B cell (primary cell): Measurements from ENCODE around the gene KLHL22. TPM values are rescaled to one million over a fixed set of nuclear protein-coding genes. Genes with fewer than 3 reads are reported as not detected.
"Not testable (repeated sequence)": the region's sequence is repeated elsewhere in the genome, so short reads cannot be mapped to it uniquely, and the experiment has no call there.

Source experiments
- ATAC-seq: fragments of 200-7000 bp; cut with Tn5 transposase; one replicate; pipeline ENCODE4 v1.10.0; 2021; ENCODE audit warnings: low read depth, mild to moderate bottlenecking, moderate number of reproducible peaks, moderate library complexity
- CTCF ChIA-PET: fragments of 350-600 bp; sonication (Branson Sonifier 250); formaldehyde crosslinking; loops from one replicate; lab custom pipeline; 2021; ENCODE audit warnings: antibody characterized with exemption, inconsistent platforms; lab: Charles Lee
- POLR2A ChIA-PET: fragments of 350-600 bp; sonication (Branson Sonifier 250); formaldehyde crosslinking; loops from one replicate; lab custom pipeline; 2021; ENCODE audit warnings: antibody characterized with exemption; lab: Charles Lee
- DNase-seq: peaks from one replicate; pipeline ENCODE4 v3.0.0; 2013
- H2AFZ ChIP-seq: 2 replicates; pipeline ENCODE4 v1.6.1; 2012; ENCODE audit warnings: mild to moderate bottlenecking, low read depth, low read length; ENCODE audit not compliant: insufficient read depth, poor library complexity, severe bottlenecking
- H3K27ac ChIP-seq, 2 donors: 1 replicate in 1 of 2; 2 replicates in 1 of 2; pipeline ENCODE4 v1.5.1; 2012 to 2013; ENCODE audit warnings: low read length in 2 of 2, mild to moderate bottlenecking in 2 of 2, moderate library complexity in 1 of 2
- H3K27me3 ChIP-seq, 4 experiments: fragments of 200-600 bp in 1 of 4; sonication (generic) in 1 of 4; replicated peaks in 1 of 4; 1 replicate in 2 of 4; 2 replicates in 2 of 4; pipeline versions ENCODE4 v1.6.1 to v1.7.0; 2013 to 2016; ENCODE audit warnings: low read length in 3 of 4, mild to moderate bottlenecking in 2 of 4, mixed read lengths in 1 of 4, moderate library complexity in 1 of 4; ENCODE audit not compliant: insufficient read depth in 4 of 4, control insufficient read depth in 3 of 4; ENCODE audit errors: control extremely low read depth in 1 of 4
- H3K36me3 ChIP-seq, 2 experiments: replicated peaks in 1 of 2; 1 replicate in 1 of 2; 2 replicates in 1 of 2; pipeline versions ENCODE4 v1.6.1 to v1.7.1; 2013; ENCODE audit warnings: low read length in 1 of 2; ENCODE audit not compliant: insufficient read depth in 2 of 2, control insufficient read depth in 1 of 2; ENCODE audit errors: control extremely low read depth in 1 of 2, extremely low read depth in 1 of 2
- H3K4me1 ChIP-seq, 2 donors: fragments of 200-600 bp in 1 of 2; sonication (generic) in 1 of 2; 1 replicate in 1 of 2; 2 replicates in 1 of 2; pipeline versions ENCODE4 v1.5.1 to v1.6.1; 2013 to 2017; ENCODE audit warnings: low read length in 2 of 2; ENCODE audit not compliant: control insufficient read depth in 2 of 2, insufficient read depth in 2 of 2
- H3K4me2 ChIP-seq: replicated peaks from 2 replicates; pipeline ENCODE3; 2012; ENCODE audit warnings: mild to moderate bottlenecking, low read depth, low read length; ENCODE audit not compliant: poor library complexity, severe bottlenecking
- H3K4me3 ChIP-seq, 5 experiments: fragments of 200-600 bp in 1 of 5; sonication (generic) in 1 of 5; 1 replicate in 3 of 5; 2 replicates in 2 of 5; pipeline versions ENCODE4 v1.5.1 to v1.7.0; 2011 to 2016; ENCODE audit warnings: low read length in 4 of 5, mild to moderate bottlenecking in 4 of 5, low read depth in 2 of 5, control low read depth in 1 of 5, moderate library complexity in 1 of 5; ENCODE audit not compliant: insufficient read depth in 1 of 5; ENCODE audit errors: control extremely low read depth in 1 of 5, extremely low read depth in 1 of 5
- H3K79me2 ChIP-seq: fragments of 200-600 bp; sonication (generic); one replicate; pipeline ENCODE4 v1.6.0; 2016; ENCODE audit warnings: low read length; ENCODE audit not compliant: control insufficient read depth, insufficient read depth
- H3K9ac ChIP-seq: fragments of 200-600 bp; sonication (generic); 2 replicates; pipeline ENCODE4 v1.6.1; 2017; ENCODE audit warnings: mild to moderate bottlenecking, low read length, moderate library complexity
- H3K9me3 ChIP-seq, 3 donors: one replicate each; pipeline versions ENCODE4 v1.6.1 to v1.7.1; 2013; ENCODE audit warnings: low read length in 2 of 3; ENCODE audit not compliant: control insufficient read depth in 2 of 3, insufficient read depth in 1 of 3; ENCODE audit errors: control extremely low read depth in 1 of 3
- H4K20me1 ChIP-seq: 2 replicates; pipeline ENCODE4 v1.6.0; 2012; ENCODE audit warnings: mild to moderate bottlenecking, low read length; ENCODE audit not compliant: insufficient read depth, control insufficient read depth, poor library complexity, severe bottlenecking
- H3K27ac Mint-ChIP-seq: one replicate; pipeline ENCODE4 v1.8.0; 2021; ENCODE audit warnings: mixed read lengths
- H3K27me3 Mint-ChIP-seq: one replicate; pipeline ENCODE4 v1.8.0; 2021; ENCODE audit warnings: mixed read lengths
- H3K4me1 Mint-ChIP-seq: one replicate; pipeline ENCODE4 v1.8.0; 2021; ENCODE audit warnings: mixed read lengths
- H3K4me3 Mint-ChIP-seq: one replicate; pipeline ENCODE4 v1.8.0; 2021; ENCODE audit warnings: mixed read lengths
- H3K9me3 Mint-ChIP-seq: one replicate; pipeline ENCODE4 v1.8.0; 2022; ENCODE audit warnings: mixed read lengths; ENCODE audit not compliant: insufficient read depth
- EZH2 ChIP-seq: IDR thresholded peaks from 2 replicates; pipeline ENCODE4 v1.6.1; 2012; ENCODE audit warnings: borderline replicate concordance, low read depth, mild to moderate bottlenecking, moderate library complexity, low read length; ENCODE audit not compliant: insufficient read depth, poor library complexity, severe bottlenecking
- WGBS: methylation state at CpG from one replicate; pipeline ENCODE4 v1.1.5; 2013; ENCODE audit warnings: missing lambda C conversion rate; ENCODE audit not compliant: insufficient coverage; 5-methylcytosine and 5-hydroxymethylcytosine counted together
- intact Hi-C: fragments of 100-400 bp; cut with micrococcal nuclease; formaldehyde crosslinking; loops from one replicate; pipeline ENCODE4 v1.10.0; 2022
- polyA plus RNA-seq: library from polyadenylated mRNA; depleted of rRNA; stranded (reverse); fragments of >200 nt; gene quantifications from 2 replicates; pipeline ENCODE4 v1.2.3, GENCODE V29; 2012
- total RNA-seq, 2 donors: library from RNA; stranded (reverse); fragments of 120-200 nt in 1 of 2; gene quantifications; 1 replicate in 1 of 2; 2 replicates in 1 of 2; pipeline versions ENCODE4 v1.2.3 to v1.2.4, GENCODE V29; 2013 to 2022
- TF ChIP-seq, protein P1 (sequence below): fragments of 200-600 bp; IDR thresholded peaks from one replicate; pipeline ENCODE4 v1.8.0; 2022; ENCODE audit warnings: antibody characterized with exemption, mild to moderate bottlenecking

KLHL22 gene
- total and polyA plus RNA-seq, 2 donors (not counting 1 experiment from before 2014, with no cell fraction given): 37.0 to 45.6 TPM

DNA sequence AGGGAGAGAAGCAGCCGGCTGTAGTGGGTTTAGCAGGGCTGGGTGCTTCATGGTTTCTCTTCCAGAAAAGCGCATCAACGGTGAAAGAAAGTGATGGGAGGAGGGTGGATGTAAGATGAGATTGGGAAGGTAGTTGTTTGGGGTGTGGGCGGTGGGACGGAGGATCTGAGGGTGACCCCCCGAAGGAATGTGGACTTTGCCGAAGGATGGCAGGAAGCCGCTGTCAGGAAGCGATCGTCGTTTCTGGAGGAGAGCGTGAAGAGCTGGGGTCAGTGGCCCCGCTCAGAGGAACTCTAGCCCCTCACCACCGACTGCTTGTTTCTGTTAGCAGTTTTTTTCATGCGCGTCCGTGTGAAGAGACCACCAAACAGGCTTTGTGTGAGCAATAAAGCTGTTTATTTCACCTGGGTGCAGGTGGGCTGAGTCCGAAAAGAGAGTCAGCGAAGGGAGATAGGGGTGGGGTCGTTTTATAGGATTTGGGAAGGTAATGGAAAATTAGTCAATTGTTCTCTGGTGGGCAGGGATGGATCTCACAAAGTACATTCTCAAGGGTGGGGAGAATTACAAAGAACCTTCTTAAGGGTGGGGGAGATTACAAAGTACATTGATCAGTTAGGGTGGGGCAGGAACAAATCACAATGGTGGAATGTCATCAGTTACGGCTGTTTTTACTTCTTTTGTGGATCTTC lies 12.6 kb upstream of the KLHL22 start:
- ChIA-PET CTCF (interaction anchor here (1.1 to 2.5 kb wide), 4 partner anchors 44 to 90 kb away, joined by 6 to 7 read pairs (median 6); no protein-coding TSS in a partner anchor), POLR2A (interaction anchor here (0.8 to 1.2 kb wide), 3 partner anchors 13 to 195 kb away, joined by 3 to 7 read pairs (median 4); partner anchors contain the start of gene KLHL22)
- Histone ChIP-seq H3K4me3 (peak overlapping the region; percentile 77 to 97 (median 87)), H3K4me1 (peaks cover 32 to 39% of the 10 kb centered on the region in 2 donors), H3K9ac (peak overlapping the region; percentile 97), H2AFZ (peak overlapping the region; percentile 79), H3K79me2 (peaks cover 69% of the 10 kb centered on the region), H4K20me1 (peaks cover 51% of the 10 kb centered on the region), H3K27ac (peak overlapping the region; percentile 87 to 96), H3K4me2 (peak overlapping the region; percentile 90)
- DNase-seq, H3K9me3 Mint-ChIP-seq, H3K9me3 ChIP-seq, H3K36me3 ChIP-seq, ATAC-seq, H3K27me3 Mint-ChIP-seq, H3K27me3 ChIP-seq: not testable (repeated sequence)
- 1% methylated on average over 18 of the region's 21 CpGs for WGBS
- intact Hi-C loops: loop anchor here (5.0 kb wide), 1 partner anchor 376 kb away; the partner anchor contains the start of gene ZDHHC8
- Mint-ChIP-seq H3K4me3 (peak overlapping the region; percentile 97), H3K27ac (peak overlapping the region; percentile 99), H3K4me1 (peaks cover 51% of the 10 kb centered on the region)

DNA sequence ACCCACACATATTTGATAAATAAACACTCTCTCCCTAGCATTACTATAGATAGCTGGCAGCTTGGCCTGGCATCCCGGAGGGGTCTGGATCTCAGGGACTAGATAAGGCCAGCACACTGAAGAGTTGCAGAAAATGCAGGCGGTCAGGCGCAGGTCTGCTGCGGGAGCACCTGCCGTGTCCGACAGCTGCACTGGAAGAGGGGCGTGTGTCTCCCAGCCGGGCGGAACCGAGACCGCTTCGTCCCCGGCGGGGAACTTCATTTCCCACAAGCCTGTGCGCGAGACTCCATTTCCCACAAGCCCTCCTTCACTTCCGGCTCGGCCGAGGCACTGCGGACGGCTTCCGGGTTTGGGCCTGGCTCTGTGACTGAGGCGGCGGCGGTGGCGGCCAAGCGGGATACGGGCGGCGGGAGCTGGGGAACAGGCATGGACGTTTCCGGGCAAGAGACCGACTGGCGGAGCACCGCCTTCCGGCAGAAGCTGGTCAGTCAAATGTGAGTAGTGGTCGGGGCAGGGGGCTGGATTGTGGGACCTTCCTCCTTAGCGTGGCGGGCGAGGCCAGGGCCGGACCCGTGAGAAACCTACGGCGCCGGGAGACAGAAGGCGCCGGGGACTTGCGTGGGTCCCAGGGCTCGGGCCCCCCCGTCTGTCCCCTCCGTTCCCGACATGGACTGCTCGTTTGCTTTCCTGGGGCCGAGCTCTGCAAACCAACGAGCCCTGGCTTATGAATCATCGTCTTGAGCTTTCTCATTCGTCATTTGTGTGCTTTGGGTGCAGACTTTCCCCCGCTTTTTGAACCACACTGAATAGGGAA lies 11.9 kb upstream of the KLHL22 start, which contains the start of gene MED15:
Gene MED15, plus strand, starts transcription at position 358 of the 814 bp plus-strand sequence. Its CDS starts 69 bp downstream, at position 427.
- Histone ChIP-seq H2AFZ (peak within 1 kb of the TSS; percentile 79), H3K79me2 (peaks cover 62% of the 10 kb centered on the region), H3K36me3 (peaks cover 0 to 3% of the 10 kb centered on the region in 2 experiments), H3K27me3 (no peaks in the 10 kb centered on the region), H3K9ac (peak within 1 kb of the TSS; percentile 97), H3K4me3 (peak within 1 kb of the TSS; percentile 77 to 97 (median 87)), H3K4me2 (peak within 1 kb of the TSS; percentile 90), H3K4me1 (peaks cover 32 to 39% of the 10 kb centered on the region in 2 donors), H3K27ac (peak within 1 kb of the TSS; percentile 87 to 96), H3K9me3 (no peaks in the 10 kb centered on the region), H4K20me1 (peaks cover 44% of the 10 kb centered on the region)
- Mint-ChIP-seq H3K9me3 (no peaks in the 10 kb centered on the region), H3K27ac (peak within 1 kb of the TSS; percentile 99), H3K27me3 (no peaks in the 10 kb centered on the region), H3K4me1 (peaks cover 51% of the 10 kb centered on the region), H3K4me3 (peak within 1 kb of the TSS; percentile 97)
- peak; percentile 92 for DNase-seq
- CTCF ChIA-PET: interaction anchor here (0.7 to 2.5 kb wide), 4 partner anchors 43 to 89 kb away, joined by 3 to 7 read pairs (median 6); no protein-coding TSS in a partner anchor
- POLR2A ChIA-PET: interaction anchor here (0.8 to 1.2 kb wide), 3 partner anchors 12 to 196 kb away, joined by 3 to 7 read pairs (median 4); partner anchors contain the start of gene KLHL22
- no peak for TF ChIP-seq EZH2
- TF ChIP-seq, protein P1, sequence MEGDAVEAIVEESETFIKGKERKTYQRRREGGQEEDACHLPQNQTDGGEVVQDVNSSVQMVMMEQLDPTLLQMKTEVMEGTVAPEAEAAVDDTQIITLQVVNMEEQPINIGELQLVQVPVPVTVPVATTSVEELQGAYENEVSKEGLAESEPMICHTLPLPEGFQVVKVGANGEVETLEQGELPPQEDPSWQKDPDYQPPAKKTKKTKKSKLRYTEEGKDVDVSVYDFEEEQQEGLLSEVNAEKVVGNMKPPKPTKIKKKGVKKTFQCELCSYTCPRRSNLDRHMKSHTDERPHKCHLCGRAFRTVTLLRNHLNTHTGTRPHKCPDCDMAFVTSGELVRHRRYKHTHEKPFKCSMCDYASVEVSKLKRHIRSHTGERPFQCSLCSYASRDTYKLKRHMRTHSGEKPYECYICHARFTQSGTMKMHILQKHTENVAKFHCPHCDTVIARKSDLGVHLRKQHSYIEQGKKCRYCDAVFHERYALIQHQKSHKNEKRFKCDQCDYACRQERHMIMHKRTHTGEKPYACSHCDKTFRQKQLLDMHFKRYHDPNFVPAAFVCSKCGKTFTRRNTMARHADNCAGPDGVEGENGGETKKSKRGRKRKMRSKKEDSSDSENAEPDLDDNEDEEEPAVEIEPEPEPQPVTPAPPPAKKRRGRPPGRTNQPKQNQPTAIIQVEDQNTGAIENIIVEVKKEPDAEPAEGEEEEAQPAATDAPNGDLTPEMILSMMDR: no peak
- intact Hi-C loops: loop anchor here (1.0 to 5.0 kb wide), 3 partner anchors 11 to 375 kb away; partner anchors contain the start of gene ZDHHC8
- 2% methylated on average over 58 of the region's 58 CpGs for whole genome bisulfite sequencing
- peak; percentile 85 for ATAC-seq
